Esophagus squamous epithelium (tissue), 5 donors: Measurements from ENCODE around the gene ZNF829. TPM values are rescaled to one million over a fixed set of nuclear protein-coding genes. Genes with fewer than 3 reads are reported as not detected.

ENCODE experiments used
- DNase-seq: peaks from one replicate; lab custom pipeline; 2025; lab: John Stamatoyannopoulos, UW
- H3K27ac ChIP-seq, 4 donors: fragments of 200-600 bp; sonication (generic); one replicate each; pipeline ENCODE4 v1.5.1; 2016 to 2019; ENCODE audit warnings: mild to moderate bottlenecking in 1 of 4
- H3K27me3 ChIP-seq, 4 donors: fragments of 200-600 bp; sonication (generic); 1 replicate in 3 of 4; 2 replicates in 1 of 4; pipeline versions ENCODE4 v1.5.1 to v1.6.0; 2017 to 2021; ENCODE audit warnings: antibody characterized with exemption in 1 of 4
- H3K36me3 ChIP-seq, 3 donors: fragments of 200-600 bp; sonication (generic); one replicate each; pipeline ENCODE4 v1.5.1; 2016 to 2019
- H3K4me1 ChIP-seq, 3 donors: fragments of 200-600 bp; sonication (generic); one replicate each; pipeline ENCODE4 v1.5.1; 2017 to 2019
- H3K4me3 ChIP-seq, 4 donors: fragments of 200-600 bp; sonication (generic); 1 replicate in 3 of 4; 2 replicates in 1 of 4; pipeline ENCODE4 v1.5.1; 2016 to 2019; ENCODE audit warnings: mild to moderate bottlenecking in 2 of 4, moderate library complexity in 1 of 4
- H3K9me3 ChIP-seq, 3 donors: fragments of 200-600 bp; sonication (generic); one replicate each; pipeline ENCODE4 v1.5.1; 2016 to 2019
- POLR2A ChIP-seq, 4 donors: fragments of 450-650 bp; IDR thresholded peaks; one replicate each; pipeline ENCODE4 v1.6.1; 2017; ENCODE audit warnings: antibody characterized with exemption in 4 of 4, mild to moderate bottlenecking in 4 of 4, moderate library complexity in 3 of 4
- WGBS, 2 donors: methylation state at CpG; one replicate each; pipeline ENCODE4 v1.1.5; 2018; 5-methylcytosine and 5-hydroxymethylcytosine counted together
- intact Hi-C: fragments of 100-400 bp; cut with DNase I; formaldehyde crosslinking; loops from one replicate; pipeline ENCODE4 v1.15.0; 2022
- total RNA-seq, 4 donors: library from RNA; depleted of rRNA; stranded (reverse); fragments of >200 nt; gene quantifications; one replicate each; pipeline ENCODE4 v1.1.0, GENCODE V29; 2016
- TF ChIP-seq, protein P1 (sequence below), 6 experiments: fragments of 450-650 bp in 4 of 6; fragments of 200-600 bp in 2 of 6; sonication (generic) in 2 of 6; IDR thresholded peaks; one replicate each; pipeline ENCODE4 v1.5.1; 2016 to 2019; ENCODE audit warnings: antibody characterized with exemption in 6 of 6, mild to moderate bottlenecking in 4 of 6, moderate library complexity in 4 of 6
- donor health status: DM: yes; HTN: yes; CAD: no.

ZNF829 gene
- 1 to 10 TPM in 3 of 4 donors, under 1 TPM in 1; 0.70 to 2.7 (median 1.9) TPM for total RNA-seq

DNA sequence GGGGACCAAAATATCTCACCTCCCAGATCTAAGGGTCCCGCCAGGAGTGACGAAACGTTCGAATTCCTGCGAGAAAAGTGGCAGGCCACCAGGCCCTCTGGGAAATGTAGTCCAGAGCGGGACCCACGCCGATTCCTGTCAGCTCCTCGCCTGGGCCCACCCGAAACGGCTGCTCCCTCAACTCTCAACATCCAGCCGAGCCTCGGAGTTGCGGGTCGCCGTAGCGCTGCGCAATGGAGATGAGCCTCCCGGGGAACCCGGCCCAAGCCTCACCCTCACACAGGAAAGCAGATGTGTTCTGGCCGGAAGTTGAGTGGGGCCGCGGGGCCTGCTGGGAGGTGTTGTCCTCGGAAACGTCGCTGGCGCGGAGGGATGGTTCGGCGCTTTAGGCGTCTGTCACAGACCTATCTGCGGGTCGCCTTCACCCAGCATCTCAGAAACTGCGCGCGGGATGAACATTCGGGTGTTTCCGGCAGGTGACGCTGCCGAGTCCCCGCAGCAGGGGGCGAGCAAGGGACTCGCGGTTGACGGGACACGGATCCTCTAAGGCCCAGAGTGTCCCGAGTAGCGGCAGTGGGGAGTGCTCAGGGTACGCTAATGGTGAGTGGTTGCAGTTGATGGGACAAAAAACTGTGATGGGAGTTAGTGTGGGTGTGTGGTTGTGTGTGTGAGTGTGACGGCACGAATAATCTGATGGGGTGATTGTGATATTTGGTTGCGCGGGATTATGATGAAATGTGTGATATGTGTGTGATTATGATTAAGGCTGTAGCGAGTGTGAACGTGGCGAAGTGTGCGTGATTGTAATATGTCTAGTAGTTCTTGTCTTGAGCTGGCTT is at the start of gene ZNF829, which contains the start of gene ZNF568:
Gene ZNF829, minus strand, starts transcription at position 300 of the 839 bp plus-strand sequence. CDS start 1,124 bp downstream, outside the sequence.
Gene ZNF568, plus strand, starts transcription at position 341 of the 839 bp plus-strand sequence. CDS start 6,439 bp downstream, outside the sequence.
- peak; percentile 62 for DNase-seq
- WGBS, 2 donors = 0 to 1% methylated on average over 19 to 25 of the region's 57 CpGs
- Histone ChIP-seq H3K36me3 (peaks cover 0 to 62% (median 0%) of the 10 kb centered on the region in 3 donors), H3K4me3 (peak within 1 kb of the TSS; percentile 55 to 88 (median 74)), H3K4me1 (peaks cover 10 to 21% (median 12%) of the 10 kb centered on the region in 3 donors), H3K27me3 (no peaks in the 10 kb centered on the region), H3K9me3 (peaks cover 0 to 25% (median 3%) of the 10 kb centered on the region in 3 donors), H3K27ac (peak within 1 kb of the TSS; percentile 86 to 97 (median 96))
- TF ChIP-seq, protein P1, sequence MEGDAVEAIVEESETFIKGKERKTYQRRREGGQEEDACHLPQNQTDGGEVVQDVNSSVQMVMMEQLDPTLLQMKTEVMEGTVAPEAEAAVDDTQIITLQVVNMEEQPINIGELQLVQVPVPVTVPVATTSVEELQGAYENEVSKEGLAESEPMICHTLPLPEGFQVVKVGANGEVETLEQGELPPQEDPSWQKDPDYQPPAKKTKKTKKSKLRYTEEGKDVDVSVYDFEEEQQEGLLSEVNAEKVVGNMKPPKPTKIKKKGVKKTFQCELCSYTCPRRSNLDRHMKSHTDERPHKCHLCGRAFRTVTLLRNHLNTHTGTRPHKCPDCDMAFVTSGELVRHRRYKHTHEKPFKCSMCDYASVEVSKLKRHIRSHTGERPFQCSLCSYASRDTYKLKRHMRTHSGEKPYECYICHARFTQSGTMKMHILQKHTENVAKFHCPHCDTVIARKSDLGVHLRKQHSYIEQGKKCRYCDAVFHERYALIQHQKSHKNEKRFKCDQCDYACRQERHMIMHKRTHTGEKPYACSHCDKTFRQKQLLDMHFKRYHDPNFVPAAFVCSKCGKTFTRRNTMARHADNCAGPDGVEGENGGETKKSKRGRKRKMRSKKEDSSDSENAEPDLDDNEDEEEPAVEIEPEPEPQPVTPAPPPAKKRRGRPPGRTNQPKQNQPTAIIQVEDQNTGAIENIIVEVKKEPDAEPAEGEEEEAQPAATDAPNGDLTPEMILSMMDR (IDR thresholded peaks at IDR 0.05) = peak in 5 of 6 experiments; percentile 41 to 64 (median 56)
- TF ChIP-seq POLR2A (IDR thresholded peaks at IDR 0.05) = peak in 1 of 4 donors; percentile 21
- intact Hi-C loops = no loop called here

DNA sequence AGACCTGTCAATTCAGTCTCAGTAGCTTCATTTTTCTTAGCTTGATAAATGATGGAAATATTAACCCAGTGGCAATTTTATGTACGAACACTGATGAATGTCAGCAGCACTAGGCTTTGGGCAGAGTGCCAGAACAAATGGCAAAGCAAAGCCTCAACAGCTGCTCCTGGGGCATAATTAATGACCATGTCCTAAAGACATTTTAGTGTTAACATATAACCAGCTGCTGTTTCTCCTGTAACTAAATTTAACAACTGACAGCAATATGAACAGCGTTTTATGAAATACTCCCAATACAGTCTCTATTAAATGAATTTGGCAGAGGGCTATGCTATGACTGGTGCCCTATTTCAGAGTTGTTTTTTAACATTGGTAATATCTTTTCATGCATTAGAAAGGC is 47.2 kb upstream of the ZNF829 start:
- no peak for DNase-seq
- no peaks in the 10 kb centered on the region for H3K27me3 ChIP-seq
- H3K27ac ChIP-seq = no peak overlapping the region
- TF ChIP-seq, protein P1 (IDR thresholded peaks at IDR 0.05) = no peak
- no peak for TF ChIP-seq POLR2A (IDR thresholded peaks at IDR 0.05)
- intact Hi-C loops = no loop called here
- H3K9me3 ChIP-seq = peaks cover 0 to 84% (median 4%) of the 10 kb centered on the region in 3 donors
- WGBS, 2 donors = 23 to 47% methylated on average over 2 of the region's 2 CpGs
- no peaks in the 10 kb centered on the region for H3K36me3 ChIP-seq
- H3K4me3 ChIP-seq = no peak overlapping the region
- H3K4me1 ChIP-seq = no peaks in the 10 kb centered on the region

DNA sequence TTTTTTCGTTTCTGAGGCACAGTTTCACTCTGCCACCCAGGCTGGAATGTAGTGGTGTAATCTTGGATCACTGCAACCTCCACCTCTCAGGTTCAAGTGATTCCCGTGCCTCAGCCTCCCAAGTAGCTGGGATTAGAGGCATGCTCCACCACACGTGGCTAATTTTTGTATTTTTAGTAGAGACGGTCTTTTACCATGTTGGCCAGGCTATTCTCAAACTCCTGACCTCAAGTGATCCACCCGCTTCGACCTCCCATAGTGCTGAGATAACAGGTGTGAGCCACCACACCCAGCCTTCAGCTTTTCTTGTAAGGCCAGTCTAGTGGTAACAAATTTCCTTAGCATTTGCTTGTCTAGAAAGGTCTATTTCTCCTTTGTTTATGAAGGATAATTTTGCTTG is 46.3 kb upstream of the ZNF829 start:
- TF ChIP-seq POLR2A (IDR thresholded peaks at IDR 0.05) = no peak
- TF ChIP-seq, protein P1 (IDR thresholded peaks at IDR 0.05) = no peak
- Histone ChIP-seq H3K9me3 (peaks cover 0 to 87% (median 4%) of the 10 kb centered on the region in 3 donors), H3K36me3 (no peaks in the 10 kb centered on the region), H3K27me3 (no peaks in the 10 kb centered on the region), H3K27ac (no peak overlapping the region), H3K4me3 (no peak overlapping the region), H3K4me1 (no peaks in the 10 kb centered on the region)
- 84 to 85% methylated on average over 6 of the region's 6 CpGs for WGBS, 2 donors
- DNase-seq = no peak
- intact Hi-C loops = no loop called here

DNA sequence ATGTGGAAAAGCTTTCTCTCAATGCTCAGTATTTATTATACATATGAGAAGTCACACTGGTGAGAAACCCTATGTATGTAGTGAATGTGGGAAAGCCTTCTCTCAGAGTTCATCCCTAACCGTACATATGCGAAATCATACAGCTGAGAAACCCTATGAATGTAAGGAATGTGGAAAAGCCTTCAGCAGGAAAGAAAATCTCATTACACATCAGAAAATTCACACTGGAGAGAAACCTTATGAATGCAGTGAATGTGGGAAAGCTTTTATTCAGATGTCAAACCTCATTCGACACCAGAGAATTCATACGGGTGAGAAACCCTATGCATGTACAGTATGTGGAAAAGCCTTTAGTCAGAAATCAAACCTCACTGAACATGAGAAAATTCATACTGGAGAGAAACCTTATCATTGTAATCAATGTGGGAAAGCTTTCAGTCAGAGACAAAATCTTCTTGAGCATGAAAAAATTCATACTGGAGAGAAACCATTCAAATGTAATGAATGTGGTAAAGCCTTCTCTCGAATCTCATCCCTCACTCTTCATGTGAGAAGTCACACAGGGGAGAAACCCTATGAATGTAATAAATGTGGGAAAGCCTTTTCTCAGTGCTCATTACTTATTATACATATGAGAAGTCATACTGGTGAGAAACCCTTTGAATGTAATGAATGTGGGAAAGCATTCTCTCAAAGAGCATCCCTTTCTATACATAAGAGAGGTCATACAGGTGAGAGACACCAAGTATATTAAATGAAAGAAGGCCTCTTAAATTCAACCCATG is 34.4 kb upstream of the ZNF829 start:
- peak overlapping the region in 1 of 4 donors; percentile 23 for H3K4me3 ChIP-seq
- intact Hi-C loops = no loop called here
- TF ChIP-seq POLR2A (IDR thresholded peaks at IDR 0.05) = no peak
- TF ChIP-seq, protein P1 (IDR thresholded peaks at IDR 0.05) = no peak
- H3K36me3 ChIP-seq = peaks cover 7 to 64% (median 10%) of the 10 kb centered on the region in 3 donors
- WGBS, 2 donors = 91 to 96% methylated on average over 5 of the region's 5 CpGs
- no peak for DNase-seq
- no peak overlapping the region for H3K27ac ChIP-seq
- H3K4me1 ChIP-seq = no peaks in the 10 kb centered on the region
- no peaks in the 10 kb centered on the region for H3K27me3 ChIP-seq
- H3K9me3 ChIP-seq = peaks cover 4 to 99% (median 84%) of the 10 kb centered on the region in 3 donors
